ENCODE measurements around the gene GPR26.

DNA sequence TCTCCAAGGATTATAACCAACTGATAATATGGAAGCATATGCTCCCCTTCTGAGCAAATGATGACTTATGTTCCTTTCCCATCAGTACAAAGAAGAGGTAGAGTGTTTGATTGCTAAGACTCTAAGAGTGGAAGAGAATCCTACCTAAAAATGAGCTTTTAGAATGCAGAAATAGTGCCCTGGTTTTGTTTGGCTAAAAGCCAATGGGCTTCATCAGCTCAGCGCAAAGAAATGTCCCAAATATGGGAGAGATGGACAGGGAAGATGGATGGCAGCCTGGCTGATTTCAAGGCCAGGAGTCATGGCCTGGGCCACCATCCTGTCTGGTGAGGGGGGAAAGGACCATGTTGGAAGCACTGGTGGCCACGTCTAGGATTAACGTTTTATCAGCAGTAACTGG is 60.2 kb downstream of the GPR26 start:
- TF ChIP-seq, protein P1, sequence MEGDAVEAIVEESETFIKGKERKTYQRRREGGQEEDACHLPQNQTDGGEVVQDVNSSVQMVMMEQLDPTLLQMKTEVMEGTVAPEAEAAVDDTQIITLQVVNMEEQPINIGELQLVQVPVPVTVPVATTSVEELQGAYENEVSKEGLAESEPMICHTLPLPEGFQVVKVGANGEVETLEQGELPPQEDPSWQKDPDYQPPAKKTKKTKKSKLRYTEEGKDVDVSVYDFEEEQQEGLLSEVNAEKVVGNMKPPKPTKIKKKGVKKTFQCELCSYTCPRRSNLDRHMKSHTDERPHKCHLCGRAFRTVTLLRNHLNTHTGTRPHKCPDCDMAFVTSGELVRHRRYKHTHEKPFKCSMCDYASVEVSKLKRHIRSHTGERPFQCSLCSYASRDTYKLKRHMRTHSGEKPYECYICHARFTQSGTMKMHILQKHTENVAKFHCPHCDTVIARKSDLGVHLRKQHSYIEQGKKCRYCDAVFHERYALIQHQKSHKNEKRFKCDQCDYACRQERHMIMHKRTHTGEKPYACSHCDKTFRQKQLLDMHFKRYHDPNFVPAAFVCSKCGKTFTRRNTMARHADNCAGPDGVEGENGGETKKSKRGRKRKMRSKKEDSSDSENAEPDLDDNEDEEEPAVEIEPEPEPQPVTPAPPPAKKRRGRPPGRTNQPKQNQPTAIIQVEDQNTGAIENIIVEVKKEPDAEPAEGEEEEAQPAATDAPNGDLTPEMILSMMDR (IDR thresholded peaks at IDR 0.05) = no peak
- no peak for TF ChIP-seq POLR2A (IDR thresholded peaks at IDR 0.05)
